WTC11 (cell line): Measurements from ENCODE around the gene DUSP22. TPM values are rescaled to one million over a fixed set of nuclear protein-coding genes. Genes with fewer than 3 reads are reported as not detected.

Source experiments
- ATAC-seq: fragments of 200-7000 bp; cut with Tn5 transposase; 2 replicates; pipeline ENCODE4 v1.10.0; 2021; ENCODE audit warnings: mild to moderate bottlenecking, moderate library complexity
- CTCF ChIA-PET: fragments of 300-600 bp; sonication (Branson Sonifier 250); formaldehyde crosslinking; loops from one replicate; lab custom pipeline; 2021; ENCODE audit warnings: antibody characterized with exemption; lab: Charles Lee
- POLR2A ChIA-PET: fragments of 350-600 bp; sonication (Branson Sonifier 250); formaldehyde crosslinking; loops from one replicate; lab custom pipeline; 2021; ENCODE audit warnings: antibody characterized with exemption; lab: Charles Lee
- DNase-seq: peaks from one replicate; pipeline ENCODE4 v3.0.0; 2021; ENCODE audit warnings: low spot score
- H3K27ac Mint-ChIP-seq: 2 replicates; pipeline ENCODE4 v1.8.0; 2021; ENCODE audit warnings: mixed read lengths
- H3K27me3 Mint-ChIP-seq: 2 replicates; pipeline ENCODE4 v1.8.0; 2021; ENCODE audit warnings: low read depth, mild to moderate bottlenecking, moderate library complexity, mixed read lengths
- H3K36me3 Mint-ChIP-seq: 2 replicates; pipeline ENCODE4 v1.8.0; 2021; ENCODE audit warnings: mixed read lengths
- H3K4me1 Mint-ChIP-seq: 2 replicates; pipeline ENCODE4 v1.8.0; 2022; ENCODE audit warnings: mixed read lengths
- H3K4me3 Mint-ChIP-seq: 2 replicates; pipeline ENCODE4 v1.8.0; 2021; ENCODE audit warnings: mild to moderate bottlenecking, moderate library complexity, mixed read lengths
- H3K9me3 Mint-ChIP-seq: 2 replicates; pipeline ENCODE4 v1.8.0; 2021; ENCODE audit warnings: mixed read lengths
- AFF4 ChIP-seq: sonication (generic); formaldehyde crosslinking; IDR thresholded peaks from 2 replicates; pipeline ENCODE4 v1.8.1; 2023; ENCODE audit warnings: mild to moderate bottlenecking, missing genetic modification reagents, borderline replicate concordance
- CREB1 ChIP-seq: sonication (generic); formaldehyde crosslinking; IDR thresholded peaks from 2 replicates; pipeline ENCODE4 v1.8.0; 2023; ENCODE audit warnings: mild to moderate bottlenecking, missing genetic modification reagents
- CREM ChIP-seq: sonication (generic); formaldehyde crosslinking; IDR thresholded peaks from 2 replicates; pipeline ENCODE4 v1.8.1; 2022; ENCODE audit warnings: mild to moderate bottlenecking, missing genetic modification reagents, moderate library complexity
- CTCF ChIP-seq: fragments of 200-600 bp; IDR thresholded peaks from 2 replicates; pipeline ENCODE4 v1.8.0; 2022; ENCODE audit warnings: antibody characterized with exemption
- ELF4 ChIP-seq: sonication (generic); formaldehyde crosslinking; IDR thresholded peaks from 2 replicates; pipeline ENCODE4 v1.8.1; 2022; ENCODE audit warnings: low read depth, mild to moderate bottlenecking, moderate library complexity, missing genetic modification reagents
- GTF2I ChIP-seq: fragments of 250-450 bp; sonication (Bioruptor Pico); conservative IDR thresholded peaks from 2 replicates; pipeline ENCODE4 v1.4.0; 2021; ENCODE audit warnings: mild to moderate bottlenecking
- JAZF1 ChIP-seq: fragments of 250-450 bp; sonication (Bioruptor Pico); IDR thresholded peaks from 2 replicates; pipeline ENCODE4 v1.9.0; 2021; ENCODE audit warnings: moderate library complexity, mild to moderate bottlenecking, inconsistent platforms
- MAX ChIP-seq: sonication (generic); formaldehyde crosslinking; IDR thresholded peaks from 2 replicates; pipeline ENCODE4 v1.8.0; 2022; ENCODE audit warnings: mild to moderate bottlenecking, missing genetic modification reagents
- MLX ChIP-seq: sonication (generic); formaldehyde crosslinking; IDR thresholded peaks from 2 replicates; pipeline ENCODE4 v1.8.1; 2023; ENCODE audit warnings: mild to moderate bottlenecking, missing genetic modification reagents, moderate library complexity
- MXD4 ChIP-seq: fragments of 250-450 bp; sonication (Bioruptor Pico); IDR thresholded peaks from 2 replicates; pipeline ENCODE4 v1.8.0; 2021; ENCODE audit warnings: mild to moderate bottlenecking, moderate library complexity, borderline replicate concordance
- MYBL2 ChIP-seq: sonication (generic); formaldehyde crosslinking; IDR thresholded peaks from 2 replicates; pipeline ENCODE4 v1.8.1; 2023; ENCODE audit warnings: mild to moderate bottlenecking, moderate library complexity, missing genetic modification reagents
- NFYB ChIP-seq: sonication (generic); formaldehyde crosslinking; conservative IDR thresholded peaks from 2 replicates; pipeline ENCODE4 v1.8.0; 2022; ENCODE audit warnings: low read depth, missing genetic modification reagents
- TCF7 ChIP-seq: sonication (generic); formaldehyde crosslinking; IDR thresholded peaks from 2 replicates; pipeline ENCODE4 v1.8.0; 2022; ENCODE audit warnings: mild to moderate bottlenecking, low read depth, missing genetic modification reagents, moderate library complexity
- TEAD4 ChIP-seq: sonication (generic); formaldehyde crosslinking; IDR thresholded peaks from 2 replicates; pipeline ENCODE4 v1.8.0; 2022; ENCODE audit warnings: mild to moderate bottlenecking, missing genetic modification reagents
- TP53 ChIP-seq: sonication (generic); formaldehyde crosslinking; IDR thresholded peaks from 2 replicates; pipeline ENCODE4 v1.8.1; 2023; ENCODE audit warnings: mild to moderate bottlenecking, missing genetic modification reagents
- ZNF121 ChIP-seq: sonication (generic); formaldehyde crosslinking; IDR thresholded peaks from 2 replicates; pipeline ENCODE4 v1.8.0; 2023; ENCODE audit warnings: missing genetic modification reagents
- ZNF219 ChIP-seq: sonication (generic); formaldehyde crosslinking; IDR thresholded peaks from 2 replicates; pipeline ENCODE4 v1.8.0; 2023; ENCODE audit warnings: missing genetic modification reagents, mild to moderate bottlenecking, borderline replicate concordance
- ZNF425 ChIP-seq: fragments of 250-450 bp; sonication (Bioruptor Pico); conservative IDR thresholded peaks from 2 replicates; pipeline ENCODE4 v1.9.0; 2021; ENCODE audit warnings: mild to moderate bottlenecking
- ZNF532 ChIP-seq: fragments of 250-450 bp; sonication (Bioruptor Pico); IDR thresholded peaks from 2 replicates; pipeline ENCODE4 v1.9.0; 2021; ENCODE audit warnings: mild to moderate bottlenecking, borderline replicate concordance
- total RNA-seq: library from RNA; stranded (reverse); gene quantifications from 3 replicates; pipeline ENCODE4 v1.2.3, GENCODE V29; 2021

The DUSP22 gene
- total RNA-seq, 1 experiment from 2014 or later: 38.5 TPM

- TF ChIP-seq ZNF425: no peak
- TF ChIP-seq MYBL2 (CRISPR knock-in tag): no peak
- TF ChIP-seq GTF2I (CRISPR knock-in tag): no peak
- no peak for TF ChIP-seq ZNF219 (CRISPR knock-in tag)
- TF ChIP-seq ZNF121 (CRISPR knock-in tag): no peak
Measured at GRCh38 chr6:279341-280029, 12.8 kb upstream of the DUSP22 start (continued).

- TF ChIP-seq MLX (CRISPR knock-in tag) (no peak), ZNF532 (no peak), AFF4 (CRISPR knock-in tag) (no peak), TCF7 (CRISPR knock-in tag) (no peak), MXD4 (CRISPR knock-in tag) (no peak), ELF4 (CRISPR knock-in tag) (no peak), MAX (CRISPR knock-in tag) (no peak), CREB1 (CRISPR knock-in tag) (no peak), TEAD4 (no peak), NFYB (CRISPR knock-in tag) (no peak), JAZF1 (CRISPR knock-in tag) (no peak), CTCF (no peak), TP53 (no peak), CREM (CRISPR knock-in tag) (no peak)
- TF ChIP-seq, all 79 proteins: peak for 0
- ATAC-seq: no peak
- Mint-ChIP-seq H3K4me1 (no peaks in the 10 kb centered on the region), H3K4me3 (no peak overlapping the region), H3K9me3 (peaks cover 75% of the 10 kb centered on the region), H3K27me3 (peaks cover 11% of the 10 kb centered on the region), H3K36me3 (peaks cover 67% of the 10 kb centered on the region), H3K27ac (no peak overlapping the region)
- POLR2A ChIA-PET: no interaction called here
- DNase-seq: no peak
- CTCF ChIA-PET: no interaction called here
Measured at GRCh38 chr6:280775-281468, 11.4 kb upstream of the DUSP22 start.
